PC-3 (cell line): ENCODE results near the gene GMDS. TPM values are rescaled to one million over a fixed set of nuclear protein-coding genes. Genes with fewer than 3 reads are reported as not detected.

Experiments
- ATAC-seq: fragments of 200-7000 bp; cut with Tn5 transposase; 2 replicates; pipeline ENCODE4 v1.9.1; 2020; ENCODE audit warnings: mild to moderate bottlenecking, moderate library complexity
- BruUV-seq: library from RNA; stranded (reverse); fragments of 400-500 nt; replicated peaks from 2 replicates; lab custom pipeline; 2021; lab: Mats Ljungman, UMichigan
- CTCF ChIA-PET: fragments of 300-600 bp; sonication (Branson Sonifier 250); formaldehyde crosslinking; loops from one replicate; lab custom pipeline; 2022; ENCODE audit warnings: antibody characterized with exemption; lab: Charles Lee
- POLR2A ChIA-PET: fragments of 300-600 bp; sonication (Branson Sonifier 250); formaldehyde crosslinking; loops from one replicate; lab custom pipeline; 2022; ENCODE audit warnings: antibody characterized with exemption; ENCODE audit not compliant: unreplicated experiment; lab: Charles Lee
- DNase-seq: peaks from one replicate; pipeline ENCODE4 v3.0.0-alpha.2; 2015
- H2AFZ ChIP-seq: fragments of 300-600 bp; sonication (generic); 2 replicates; pipeline ENCODE4 v1.6.0; 2016; ENCODE audit warnings: antibody characterized with exemption, low read length
- H3F3A ChIP-seq: fragments of 300-600 bp; sonication (generic); one replicate; pipeline ENCODE4 v1.6.0; 2017; ENCODE audit warnings: antibody characterized with exemption, low read length, control low read depth, mild to moderate bottlenecking; ENCODE audit not compliant: unreplicated experiment
- H3K27ac ChIP-seq: fragments of 300-600 bp; sonication (generic); 2 replicates; pipeline ENCODE4 v1.5.1; 2016; ENCODE audit warnings: mild to moderate bottlenecking, low read length
- H3K27me3 ChIP-seq: fragments of 300-600 bp; sonication (generic); 2 replicates; pipeline ENCODE4 v1.6.1; 2016; ENCODE audit warnings: low read length, mixed read lengths
- H3K36me3 ChIP-seq: fragments of 300-600 bp; sonication (generic); 2 replicates; pipeline ENCODE4 v1.6.1; 2016; ENCODE audit warnings: low read depth, mixed run types, low read length, mixed read lengths
- H3K4me1 ChIP-seq: fragments of 300-600 bp; sonication (generic); 2 replicates; pipeline ENCODE4 v1.5.1; 2016; ENCODE audit warnings: low read length; ENCODE audit not compliant: insufficient read depth
- H3K4me2 ChIP-seq: fragments of 300-600 bp; sonication (generic); 2 replicates; pipeline ENCODE4 v1.6.0; 2016; ENCODE audit warnings: low read length
- H3K4me3 ChIP-seq: fragments of 300-600 bp; sonication (generic); 2 replicates; pipeline ENCODE4 v1.5.1; 2016; ENCODE audit warnings: mild to moderate bottlenecking, low read length, mixed read lengths
- H3K79me2 ChIP-seq: fragments of 300-600 bp; sonication (generic); 2 replicates; pipeline ENCODE4 v1.6.1; 2017; ENCODE audit warnings: low read length, mixed read lengths
- H3K9ac ChIP-seq: fragments of 300-600 bp; sonication (generic); 2 replicates; pipeline ENCODE4 v1.6.0; 2016; ENCODE audit warnings: mild to moderate bottlenecking, low read length
- H3K9me2 ChIP-seq: fragments of 300-600 bp; sonication (generic); replicated peaks from 2 replicates; pipeline ENCODE4 v1.6.1; 2016; ENCODE audit warnings: mixed run types, low read length, mixed read lengths
- H3K9me3 ChIP-seq: fragments of 300-600 bp; sonication (generic); 2 replicates; pipeline ENCODE4 v1.6.1; 2016; ENCODE audit warnings: low read length, mixed read lengths
- H4K20me1 ChIP-seq: fragments of 300-600 bp; sonication (generic); 2 replicates; pipeline ENCODE4 v1.6.1; 2016; ENCODE audit warnings: low read length, mixed read lengths
- EZH2 ChIP-seq: fragments of 300-600 bp; sonication (generic); IDR thresholded peaks from one replicate; pipeline ENCODE4 v1.6.1; 2017; ENCODE audit warnings: antibody characterized with exemption, mild to moderate bottlenecking, low read length; ENCODE audit not compliant: unreplicated experiment
- EZH2phosphoT487 ChIP-seq: fragments of 300-600 bp; sonication (generic); IDR thresholded peaks from 2 replicates; pipeline ENCODE4 v1.6.1; 2018; ENCODE audit warnings: mild to moderate bottlenecking, antibody characterized with exemption, low read length, borderline replicate concordance
- intact Hi-C: fragments of 100-400 bp; cut with micrococcal nuclease; formaldehyde crosslinking; loops from 2 replicates; pipeline ENCODE4 v1.9.0; 2023
- total RNA-seq: library from RNA; depleted of rRNA; stranded (reverse); fragments of >200 nt; gene quantifications from 2 replicates; pipeline ENCODE4 v1.2.3, GENCODE V29; 2014
- TF ChIP-seq, protein P1 (sequence below): fragments of 300-600 bp; sonication (generic); conservative IDR thresholded peaks from 2 replicates; pipeline ENCODE4 v1.5.1; 2017; ENCODE audit warnings: antibody characterized with exemption, low read depth, mild to moderate bottlenecking, low read length

The GMDS gene
- total RNA-seq, 1 experiment from 2014 or later: 18.3 TPM

DNA sequence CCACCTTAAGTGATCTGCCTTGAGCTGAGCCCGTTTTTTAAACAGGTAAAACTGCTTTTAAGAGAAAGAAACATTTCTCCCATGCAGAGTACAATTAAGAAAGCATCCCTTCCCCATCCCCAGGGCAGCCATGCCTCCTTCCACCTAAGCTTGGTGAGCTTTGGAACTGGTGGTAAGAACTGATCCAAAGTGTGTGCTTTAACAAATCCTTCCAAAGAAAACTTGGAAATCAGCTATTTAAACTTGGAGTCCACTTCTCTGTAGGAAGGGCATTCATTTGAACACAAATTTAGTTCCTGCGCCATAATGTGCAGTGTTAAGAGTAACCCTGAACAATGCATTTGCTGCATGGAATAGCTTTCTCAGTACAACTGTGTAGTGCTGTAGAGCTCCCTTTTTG is 17.0 kb downstream of the GMDS start:
- CTCF ChIA-PET: no interaction called here
- Histone ChIP-seq H3F3A (peaks cover 4% of the 10 kb centered on the region), H3K4me3 (no peak overlapping the region), H3K4me2 (no peak overlapping the region), H3K36me3 (no peaks in the 10 kb centered on the region), H2AFZ (no peak overlapping the region), H3K27me3 (no peaks in the 10 kb centered on the region), H4K20me1 (no peaks in the 10 kb centered on the region), H3K79me2 (peaks cover 88% of the 10 kb centered on the region), H3K9me3 (no peaks in the 10 kb centered on the region), H3K4me1 (peaks cover 53% of the 10 kb centered on the region), H3K27ac (no peak overlapping the region), H3K9ac (no peak overlapping the region), H3K9me2 (no peaks in the 10 kb centered on the region)
- ATAC-seq (no peak), DNase-seq (no peak)
- POLR2A ChIA-PET: no interaction called here
- intact Hi-C loops: no loop called here
- no TSS peak for BruUV-seq
- TF ChIP-seq EZH2 (no peak), EZH2phosphoT487 (no peak)
- TF ChIP-seq, protein P1, sequence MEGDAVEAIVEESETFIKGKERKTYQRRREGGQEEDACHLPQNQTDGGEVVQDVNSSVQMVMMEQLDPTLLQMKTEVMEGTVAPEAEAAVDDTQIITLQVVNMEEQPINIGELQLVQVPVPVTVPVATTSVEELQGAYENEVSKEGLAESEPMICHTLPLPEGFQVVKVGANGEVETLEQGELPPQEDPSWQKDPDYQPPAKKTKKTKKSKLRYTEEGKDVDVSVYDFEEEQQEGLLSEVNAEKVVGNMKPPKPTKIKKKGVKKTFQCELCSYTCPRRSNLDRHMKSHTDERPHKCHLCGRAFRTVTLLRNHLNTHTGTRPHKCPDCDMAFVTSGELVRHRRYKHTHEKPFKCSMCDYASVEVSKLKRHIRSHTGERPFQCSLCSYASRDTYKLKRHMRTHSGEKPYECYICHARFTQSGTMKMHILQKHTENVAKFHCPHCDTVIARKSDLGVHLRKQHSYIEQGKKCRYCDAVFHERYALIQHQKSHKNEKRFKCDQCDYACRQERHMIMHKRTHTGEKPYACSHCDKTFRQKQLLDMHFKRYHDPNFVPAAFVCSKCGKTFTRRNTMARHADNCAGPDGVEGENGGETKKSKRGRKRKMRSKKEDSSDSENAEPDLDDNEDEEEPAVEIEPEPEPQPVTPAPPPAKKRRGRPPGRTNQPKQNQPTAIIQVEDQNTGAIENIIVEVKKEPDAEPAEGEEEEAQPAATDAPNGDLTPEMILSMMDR: no peak

GRCh38 chr6:2226775-2227174 is 18.6 kb downstream of the GMDS start:
- DNase-seq (no peak), ATAC-seq (no peak)
- no peaks in the 10 kb centered on the region for H3K36me3 ChIP-seq
- peak overlapping the region; percentile 79 for H3K27ac ChIP-seq
- peaks cover 88% of the 10 kb centered on the region for H3K79me2 ChIP-seq
- H3K4me1 ChIP-seq: peaks cover 45% of the 10 kb centered on the region
- POLR2A ChIA-PET: no interaction called here
- H4K20me1 ChIP-seq: no peaks in the 10 kb centered on the region
- H3K4me3 ChIP-seq: no peak overlapping the region
- CTCF ChIA-PET: no interaction called here
- H2AFZ ChIP-seq: no peak overlapping the region
- peak overlapping the region; percentile 83 for H3K4me2 ChIP-seq
- intact Hi-C loops: no loop called here
- no peaks in the 10 kb centered on the region for H3K9me2 ChIP-seq
- no TSS peak for BruUV-seq
- H3F3A ChIP-seq: peaks cover 4% of the 10 kb centered on the region
- H3K9me3 ChIP-seq: no peaks in the 10 kb centered on the region
- no peak overlapping the region for H3K9ac ChIP-seq
- TF ChIP-seq EZH2 (no peak), EZH2phosphoT487 (no peak)
- TF ChIP-seq, protein P1: no peak
- H3K27me3 ChIP-seq: no peaks in the 10 kb centered on the region
